Putamen (tissue), 1 donor: ENCODE results near the gene BTG4.
A peak's percentile ranks its signal among the peaks of the same experiment; 100 is the strongest.

Experiments used
- DNase-seq: peaks from one replicate; pipeline ENCODE4 v3.0.0-alpha.2; 2016; ENCODE audit warnings: low spot score

Gene BTG4

GRCh38 chr11:111512296-111513239 is at the start of gene BTG4:
Gene BTG4, minus strand, starts transcription at chr11:111512386. Its CDS starts 13,610 bp downstream, at chr11:111498776.
- DNase-seq: no peak

GRCh38 chr11:111561791-111562325 is 49.7 kb upstream of the BTG4 start:
- DNase-seq: no peak

- no peak for DNase-seq
Observed at GRCh38 chr11:111561306-111561705, 49.1 kb upstream of the BTG4 start.

- no peak for DNase-seq
Observed at GRCh38 chr11:111560800-111561199, 48.6 kb upstream of the BTG4 start.

GRCh38 chr11:111559800-111560464 is 47.7 kb upstream of the BTG4 start:
- no peak for DNase-seq

- DNase-seq: no peak
Observed at GRCh38 chr11:111557425-111558111, 45.4 kb upstream of the BTG4 start.

- no peak for DNase-seq
Observed at GRCh38 chr11:111555255-111555654, 43.1 kb upstream of the BTG4 start.

- no peak for DNase-seq
Observed at GRCh38 chr11:111554532-111554931, 42.3 kb upstream of the BTG4 start.

- no peak for DNase-seq
Observed at GRCh38 chr11:111550258-111550657, 38.1 kb upstream of the BTG4 start.

- DNase-seq: no peak
Observed at GRCh38 chr11:111549869-111550203, 37.6 kb upstream of the BTG4 start.

- no peak for DNase-seq
Observed at GRCh38 chr11:111549196-111549868, 37.1 kb upstream of the BTG4 start.

- DNase-seq: no peak
Observed at GRCh38 chr11:111548525-111548924, 36.3 kb upstream of the BTG4 start.

- DNase-seq: no peak
Observed at GRCh38 chr11:111542606-111543275, 30.6 kb upstream of the BTG4 start.

GRCh38 chr11:111541254-111542061 is 29.3 kb upstream of the BTG4 start:
- DNase-seq: peak; percentile 29

GRCh38 chr11:111540937-111541253 is 28.7 kb upstream of the BTG4 start:
- no peak for DNase-seq

GRCh38 chr11:111540114-111540936 is 28.1 kb upstream of the BTG4 start, which contains the start of gene LAYN:
Gene LAYN, plus strand, starts transcription at chr11:111540720. Its CDS starts 124 bp downstream, at chr11:111540844.
- DNase-seq: peak; percentile 80

GRCh38 chr11:111539426-111540113 is 27.4 kb upstream of the BTG4 start:
- DNase-seq: no peak

- no peak for DNase-seq
Observed at GRCh38 chr11:111538407-111539114, 26.4 kb upstream of the BTG4 start.
